ENCODE results near the gene IDE. TPM values are rescaled to one million over a fixed set of nuclear protein-coding genes. Genes with fewer than 3 reads are reported as not detected.
A peak's percentile ranks its signal among the peaks of the same experiment; 100 is the strongest.

The IDE gene
- total and polyA plus RNA-seq, 2 of the 13 experiments (the other 11 are each of a cell fraction or from before 2014, with no cell fraction given), result 16.1 to 52.1 TPM

GRCh38 chr10:92592761-92593618, 19.1 kb upstream of the IDE start, which contains the start of gene KIF11 (continued):
- TF ChIP-seq KDM1A (CRISPR knock-in tag; IDR thresholded peaks at IDR 0.05) (no peak), REST (IDR thresholded peaks at IDR 0.05; ENCODE audit: borderline replicate concordance in 1 of 2, low read depth in 1 of 2, low read length in 2 of 2) (peak in 1 of 2 experiments; percentile 66; a peak in 1 of 4 replicates), TGIF2 (CRISPR knock-in tag; IDR thresholded peaks at IDR 0.05) (peak; percentile 88; the same call in 1 of the 2 replicates), ZNF124 (CRISPR knock-in tag; IDR thresholded peaks at IDR 0.05) (peak; percentile 52), YEATS4 (CRISPR knock-in tag; IDR thresholded peaks at IDR 0.05; ENCODE audit: borderline replicate concordance) (peak; percentile 87), KAT8 (CRISPR knock-in tag; IDR thresholded peaks at IDR 0.05) (peak; percentile 85), RNF2 (conservative IDR thresholded peaks at IDR 0.05; ENCODE audit: low read depth) (0 out of 2 replicates have a peak, but pooled peaks have one; percentile 18), ZNF317 (CRISPR knock-in tag; IDR thresholded peaks at IDR 0.05) (peak; percentile 66; the same call in 1 of the 2 replicates), CSRNP1 (CRISPR knock-in tag; IDR thresholded peaks at IDR 0.05) (peak; percentile 61; the same call in 1 of the 2 replicates), SMARCC2 (IDR thresholded peaks at IDR 0.05) (no peak), ZNF563 (CRISPR knock-in tag; IDR thresholded peaks at IDR 0.05) (0 out of 2 replicates have a peak, but pooled peaks have one; percentile 53), ZNF207 (IDR thresholded peaks at IDR 0.05; ENCODE audit: borderline replicate concordance) (no peak), RXRA (CRISPR knock-in tag; IDR thresholded peaks at IDR 0.05) (peak; percentile 67; the same call in 1 of the 2 replicates), ZNF451 (CRISPR knock-in tag; IDR thresholded peaks at IDR 0.05) (peak; percentile 39; the same call in 1 of the 2 replicates), ZNF547 (CRISPR knock-in tag; IDR thresholded peaks at IDR 0.05) (0 out of 2 replicates have a peak, but pooled peaks have one; percentile 25), RFXANK (CRISPR knock-in tag; IDR thresholded peaks at IDR 0.05) (no peak; the same call in 1 of the 2 replicates), PPARG (CRISPR knock-in tag; conservative IDR thresholded peaks at IDR 0.05) (peak; percentile 58; the same call in 1 of the 2 replicates), NCOA1 (CRISPR knock-in tag; IDR thresholded peaks at IDR 0.05) (0 out of 2 replicates have a peak, but pooled peaks have one; percentile 67), AHR (CRISPR knock-in tag; IDR thresholded peaks at IDR 0.05) (0 out of 2 replicates have a peak, but pooled peaks have one; percentile 62), SMAD9 (CRISPR knock-in tag; IDR thresholded peaks at IDR 0.05) (no peak), SMARCE1 (IDR thresholded peaks at IDR 0.05; ENCODE audit: borderline replicate concordance) (no peak), ZNF773 (CRISPR knock-in tag; IDR thresholded peaks at IDR 0.05; ENCODE audit: borderline replicate concordance) (peak; percentile 55; the same call in 1 of the 2 replicates), ZIK1 (CRISPR knock-in tag; IDR thresholded peaks at IDR 0.05; ENCODE audit: borderline replicate concordance, low read depth) (no peak), HOMEZ (CRISPR knock-in tag; IDR thresholded peaks at IDR 0.05; ENCODE audit: low read depth) (peak; percentile 74), NFYB (CRISPR knock-in tag; IDR thresholded peaks at IDR 0.05) (peak; percentile 86)

All from HepG2 (cell line).